Gastroesophageal sphincter (tissue), 4 donors: ENCODE results near the gene TEX14. TPM values are rescaled to one million over a fixed set of nuclear protein-coding genes. Genes with fewer than 3 reads are reported as not detected.

Experiments used
- ATAC-seq: fragments of 150-250 bp; one replicate; pipeline ENCODE4 v1.9.1; 2016; ENCODE audit warnings: mild to moderate bottlenecking, moderate library complexity
- H3K27ac ChIP-seq, 4 donors: fragments of 200-600 bp; sonication (generic) in 3 of 4; 1 replicate in 3 of 4; 2 replicates in 1 of 4; pipeline ENCODE4 v1.5.1; 2016 to 2019
- H3K27me3 ChIP-seq: fragments of 200-600 bp; sonication (generic); one replicate; pipeline ENCODE4 v1.5.1; 2019
- H3K36me3 ChIP-seq, 2 donors: fragments of 200-600 bp; sonication (generic); one replicate each; pipeline ENCODE4 v1.5.1; 2019; ENCODE audit warnings: control low read depth in 1 of 2
- H3K4me1 ChIP-seq, 3 donors: fragments of 200-600 bp; sonication (generic); 1 replicate in 2 of 3; 2 replicates in 1 of 3; pipeline ENCODE4 v1.5.1; 2016 to 2019; ENCODE audit warnings: control low read depth in 2 of 3
- H3K4me3 ChIP-seq, 2 donors: fragments of 200-600 bp; sonication (generic); one replicate each; pipeline ENCODE4 v1.5.1; 2019; ENCODE audit warnings: mild to moderate bottlenecking in 1 of 2, moderate library complexity in 1 of 2
- H3K9me3 ChIP-seq, 3 donors: fragments of 200-600 bp; sonication (generic); one replicate each; pipeline ENCODE4 v1.5.1; 2017 to 2019; ENCODE audit warnings: control low read depth in 2 of 3
- CTCF ChIP-seq, 4 experiments: fragments of 200-600 bp in 2 of 4; fragments of 450-650 bp in 2 of 4; sonication (generic) in 1 of 4; IDR thresholded peaks; one replicate each; pipeline ENCODE4 v1.5.1; 2017 to 2019; ENCODE audit warnings: antibody characterized with exemption in 4 of 4, mild to moderate bottlenecking in 2 of 4, moderate library complexity in 2 of 4
- EP300 ChIP-seq: sonication (generic); formaldehyde crosslinking; IDR thresholded peaks from one replicate; pipeline ENCODE4 v1.6.1; 2017; ENCODE audit warnings: antibody characterized with exemption, mild to moderate bottlenecking
- POLR2A ChIP-seq, 2 donors: fragments of 450-650 bp; IDR thresholded peaks; one replicate each; pipeline ENCODE4 v1.6.1; 2017; ENCODE audit warnings: antibody characterized with exemption in 2 of 2, mild to moderate bottlenecking in 2 of 2, moderate library complexity in 1 of 2
- POLR2AphosphoS5 ChIP-seq: sonication (generic); formaldehyde crosslinking; IDR thresholded peaks from one replicate; pipeline ENCODE4 v1.6.1; 2017; ENCODE audit warnings: antibody characterized with exemption
- WGBS, 2 donors: methylation state at CpG; one replicate each; pipeline ENCODE4 v1.1.5; 2018; ENCODE audit warnings: low coverage in 1 of 2; 5-methylcytosine and 5-hydroxymethylcytosine counted together
- total RNA-seq, 4 donors: library from RNA; depleted of rRNA; stranded (reverse); fragments of >200 nt; gene quantifications; one replicate each; pipeline ENCODE4 v1.1.0, GENCODE V29; 2016

TEX14 gene
- total RNA-seq, 4 donors from 2014 or later, result 0.05 to 0.78 (median 0.11) TPM

- Histone ChIP-seq H3K36me3 (no peaks in the 10 kb centered on the region), H3K9me3 (no peaks in the 10 kb centered on the region), H3K4me3 (no peak overlapping the region), H3K4me1 (no peaks in the 10 kb centered on the region), H3K27ac (no peak overlapping the region), H3K27me3 (no peaks in the 10 kb centered on the region)
- WGBS, 2 donors, result 81 to 86% methylated on average over 2 to 3 of the region's 4 CpGs
- TF ChIP-seq POLR2A (IDR thresholded peaks at IDR 0.05) (no peak), POLR2AphosphoS5 (no peak), CTCF (IDR thresholded peaks at IDR 0.05) (no peak), EP300 (no peak)
- ATAC-seq, result no peak
Observed at GRCh38 chr17:58611331-58611730, 80.5 kb downstream of the TEX14 start.

- no peaks in the 10 kb centered on the region for H3K4me1 ChIP-seq
- TF ChIP-seq POLR2A (IDR thresholded peaks at IDR 0.05) (no peak), CTCF (IDR thresholded peaks at IDR 0.05) (no peak), POLR2AphosphoS5 (no peak), EP300 (no peak)
- H3K27ac ChIP-seq, result no peak overlapping the region
- H3K27me3 ChIP-seq, result no peaks in the 10 kb centered on the region
- no peaks in the 10 kb centered on the region for H3K9me3 ChIP-seq
- 100% methylated on average over 1 of the region's 4 CpGs; no CpG with 5 or more reads in 1 of the 2 donors for WGBS, 2 donors
- no peak for ATAC-seq
- no peak overlapping the region for H3K4me3 ChIP-seq
- H3K36me3 ChIP-seq, result no peaks in the 10 kb centered on the region
Observed at GRCh38 chr17:58606934-58607333, 84.9 kb downstream of the TEX14 start.

- no peak for ATAC-seq
- Histone ChIP-seq H3K4me1 (no peaks in the 10 kb centered on the region), H3K4me3 (no peak overlapping the region), H3K27me3 (no peaks in the 10 kb centered on the region), H3K27ac (no peak overlapping the region), H3K9me3 (no peaks in the 10 kb centered on the region), H3K36me3 (no peaks in the 10 kb centered on the region)
- 91 to 100% methylated on average over 1 to 2 of the region's 2 CpGs for WGBS, 2 donors
- TF ChIP-seq POLR2AphosphoS5 (no peak), CTCF (IDR thresholded peaks at IDR 0.05) (no peak), POLR2A (IDR thresholded peaks at IDR 0.05) (no peak), EP300 (no peak)
Observed at GRCh38 chr17:58605986-58606385, 85.9 kb downstream of the TEX14 start.

GRCh38 chr17:58605470-58605869 lies 86.4 kb downstream of the TEX14 start:
- TF ChIP-seq POLR2A (IDR thresholded peaks at IDR 0.05) (no peak), CTCF (IDR thresholded peaks at IDR 0.05) (no peak), EP300 (no peak), POLR2AphosphoS5 (no peak)
- Histone ChIP-seq H3K9me3 (no peaks in the 10 kb centered on the region), H3K4me3 (no peak overlapping the region), H3K36me3 (no peaks in the 10 kb centered on the region), H3K4me1 (no peaks in the 10 kb centered on the region), H3K27me3 (no peaks in the 10 kb centered on the region), H3K27ac (no peak overlapping the region)
- ATAC-seq, result no peak
- 71% methylated on average over 1 of the region's 1 CpG; no CpG with 5 or more reads in 1 of the 2 donors for WGBS, 2 donors

GRCh38 chr17:58601976-58602375 lies 89.9 kb downstream of the TEX14 start:
- TF ChIP-seq CTCF (IDR thresholded peaks at IDR 0.05) (no peak), POLR2AphosphoS5 (no peak), POLR2A (IDR thresholded peaks at IDR 0.05) (no peak), EP300 (no peak)
- no peak for ATAC-seq
- H3K9me3 ChIP-seq, result no peaks in the 10 kb centered on the region
- H3K4me1 ChIP-seq, result no peaks in the 10 kb centered on the region
- no peak overlapping the region for H3K27ac ChIP-seq
- H3K4me3 ChIP-seq, result no peak overlapping the region
- H3K27me3 ChIP-seq, result no peaks in the 10 kb centered on the region
- H3K36me3 ChIP-seq, result no peaks in the 10 kb centered on the region
